OCI-LY1 (cell line): ENCODE measurements around the gene TXNDC11.
A peak's percentile ranks its signal among the peaks of the same experiment; 100 is the strongest.

Experiments used
- H2AFZ ChIP-seq: fragments of 200-600 bp; sonication (generic), shearing (Covaris generic); 2 replicates; pipeline ENCODE4 v1.6.0; 2014; ENCODE audit warnings: antibody characterized with exemption, mild to moderate bottlenecking, low read length
- H3F3A ChIP-seq: fragments of 200-600 bp; sonication (generic), shearing (Covaris generic); 2 replicates; pipeline ENCODE4 v1.6.0; 2014; ENCODE audit warnings: mild to moderate bottlenecking, antibody characterized with exemption, low read length, moderate library complexity; ENCODE audit not compliant: insufficient read depth
- H3K27ac ChIP-seq: fragments of 200-600 bp; sonication (generic); 2 replicates; pipeline ENCODE4 v1.5.1; 2014; ENCODE audit warnings: low read length, mixed run types, mild to moderate bottlenecking, low read depth; ENCODE audit not compliant: poor library complexity, severe bottlenecking
- H3K27me3 ChIP-seq: fragments of 200-600 bp; sonication (generic); 2 replicates; pipeline ENCODE4 v1.6.0; 2014; ENCODE audit warnings: antibody characterized with exemption, mild to moderate bottlenecking, low read length, moderate library complexity; ENCODE audit not compliant: insufficient read depth
- H3K36me3 ChIP-seq: fragments of 200-600 bp; sonication (generic); 2 replicates; pipeline ENCODE4 v1.6.1; 2014; ENCODE audit warnings: mild to moderate bottlenecking, antibody characterized with exemption, low read length, moderate library complexity, mixed read lengths; ENCODE audit not compliant: insufficient read depth
- H3K4me1 ChIP-seq: fragments of 200-600 bp; sonication (generic); 2 replicates; pipeline ENCODE4 v1.5.1; 2014; ENCODE audit warnings: mild to moderate bottlenecking, low read length, moderate library complexity; ENCODE audit not compliant: insufficient read depth, severe bottlenecking
- H3K4me2 ChIP-seq: fragments of 200-600 bp; sonication (generic), shearing (Covaris generic); 2 replicates; pipeline ENCODE4 v1.6.1; 2014; ENCODE audit warnings: low read length
- H3K4me3 ChIP-seq: fragments of 200-600 bp; sonication (generic); 2 replicates; pipeline ENCODE4 v1.5.1; 2014; ENCODE audit warnings: low read length, low read depth, mild to moderate bottlenecking, mixed read lengths; ENCODE audit not compliant: poor library complexity, severe bottlenecking
- H3K79me2 ChIP-seq: fragments of 200-600 bp; shearing (Covaris generic); 2 replicates; pipeline ENCODE4 v1.6.1; 2016; ENCODE audit warnings: mixed run types, low read length, mixed read lengths; ENCODE audit not compliant: insufficient read depth
- H3K9ac ChIP-seq: fragments of 200-600 bp; sonication (generic), shearing (Covaris generic); 2 replicates; pipeline ENCODE4 v1.6.1; 2014; ENCODE audit warnings: mild to moderate bottlenecking, low read length, mixed read lengths
- H3K9me2 ChIP-seq: fragments of 200-600 bp; sonication (generic), shearing (Covaris generic); 2 replicates; pipeline ENCODE4 v1.6.1; 2014; ENCODE audit warnings: low read depth, mild to moderate bottlenecking, low read length, mixed read lengths
- H3K9me3 ChIP-seq: fragments of 200-600 bp; shearing (Covaris generic); 2 replicates; pipeline ENCODE4 v1.6.1; 2014; ENCODE audit warnings: low read length, mixed read lengths
- H4K20me1 ChIP-seq: fragments of 200-600 bp; sonication (generic), shearing (Covaris generic); 2 replicates; pipeline ENCODE4 v1.6.0; 2016; ENCODE audit warnings: mild to moderate bottlenecking, low read length; ENCODE audit not compliant: insufficient read depth
- CTCF ChIP-seq: fragments of 200-600 bp; sonication (generic), shearing (Covaris generic); IDR thresholded peaks from 2 replicates; pipeline ENCODE4 v1.5.1; 2017; ENCODE audit warnings: mild to moderate bottlenecking, antibody characterized with exemption, low read length, moderate library complexity, mixed read lengths
- EZH2 ChIP-seq: fragments of 200-600 bp; sonication (generic), shearing (Covaris generic); IDR thresholded peaks from 2 replicates; pipeline ENCODE4 v1.8.0; 2017; ENCODE audit warnings: borderline replicate concordance, mixed run types, mild to moderate bottlenecking, antibody characterized with exemption, low read length, moderate library complexity, mixed read lengths

TXNDC11 gene

DNA sequence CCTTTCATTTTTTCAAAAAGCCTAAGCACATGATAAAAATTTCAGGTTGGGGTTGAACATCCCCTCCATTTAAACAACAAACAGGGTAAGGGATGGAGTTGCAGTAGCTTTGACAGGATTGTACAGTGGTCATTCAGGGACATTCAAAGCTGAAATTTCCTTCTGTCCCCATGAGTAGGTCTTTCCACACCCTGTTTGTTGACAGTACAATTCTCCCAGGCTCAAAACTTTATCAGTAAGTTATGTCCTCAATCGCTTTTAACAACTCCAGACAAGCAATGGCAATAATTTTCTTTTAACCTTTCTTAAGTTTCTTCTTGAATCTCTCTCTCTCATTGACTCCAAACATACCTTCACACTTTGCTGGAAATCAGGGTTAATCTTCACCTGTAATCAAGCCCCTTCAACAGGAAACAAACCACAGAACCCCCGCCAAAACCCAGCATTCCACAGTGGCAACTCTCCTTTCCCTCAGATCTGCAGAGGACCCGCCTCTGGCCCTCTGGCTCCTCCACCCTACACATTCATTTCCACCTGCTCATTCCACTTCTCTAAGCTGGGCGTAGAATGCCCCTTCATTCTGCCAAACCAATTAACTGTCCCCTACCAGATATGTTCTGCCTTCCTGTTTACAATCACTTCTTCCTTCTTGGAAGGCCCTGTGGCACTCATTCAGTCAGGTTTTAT lies 20.7 kb downstream of the TXNDC11 start:
- no peaks in the 10 kb centered on the region for H3F3A ChIP-seq
- H3K4me1 ChIP-seq, result peaks cover 34% of the 10 kb centered on the region
- TF ChIP-seq CTCF (no peak), EZH2 (no peak)
- H3K4me3 ChIP-seq, result no peak overlapping the region
- no peak overlapping the region for H2AFZ ChIP-seq
- H4K20me1 ChIP-seq, result no peaks in the 10 kb centered on the region
- no peaks in the 10 kb centered on the region for H3K9me2 ChIP-seq
- H3K36me3 ChIP-seq, result peaks cover 76% of the 10 kb centered on the region
- peak overlapping the region; percentile 9 for H3K27ac ChIP-seq
- no peaks in the 10 kb centered on the region for H3K9me3 ChIP-seq
- H3K9ac ChIP-seq, result no peak overlapping the region
- H3K27me3 ChIP-seq, result no peaks in the 10 kb centered on the region
- no peaks in the 10 kb centered on the region for H3K79me2 ChIP-seq
- no peak overlapping the region for H3K4me2 ChIP-seq

DNA sequence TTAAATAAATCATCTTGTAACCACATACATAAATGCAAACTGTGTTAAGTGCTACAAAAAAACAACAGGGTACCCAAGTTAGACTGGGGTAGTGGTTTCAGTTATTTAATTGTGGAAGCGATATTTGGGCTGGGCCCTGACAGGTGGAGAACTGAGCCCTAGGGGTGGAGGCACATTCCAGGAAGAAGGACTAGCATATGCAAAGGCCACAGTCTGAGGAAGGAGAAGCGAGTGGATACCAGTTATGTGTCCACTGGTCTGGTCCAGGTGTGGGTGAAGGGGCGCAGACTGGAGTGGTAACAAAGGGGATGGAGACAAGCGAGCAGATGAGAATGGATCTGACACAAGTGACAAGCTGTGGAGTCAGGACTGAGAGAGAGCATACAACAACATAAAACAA lies 22.9 kb downstream of the TXNDC11 start:
- Histone ChIP-seq H3K4me3 (no peak overlapping the region), H2AFZ (no peak overlapping the region), H3K9me3 (no peaks in the 10 kb centered on the region), H3K27ac (no peak overlapping the region), H3K36me3 (peaks cover 60% of the 10 kb centered on the region), H3K4me1 (peaks cover 51% of the 10 kb centered on the region), H3K27me3 (no peaks in the 10 kb centered on the region), H3K9ac (no peak overlapping the region), H3K9me2 (no peaks in the 10 kb centered on the region), H4K20me1 (no peaks in the 10 kb centered on the region), H3K4me2 (no peak overlapping the region), H3F3A (no peaks in the 10 kb centered on the region), H3K79me2 (no peaks in the 10 kb centered on the region; the same call in 1 of the 2 replicates)
- TF ChIP-seq CTCF (no peak), EZH2 (no peak)

GRCh38 chr16:11719171-11719570 lies 23.5 kb downstream of the TXNDC11 start:
- TF ChIP-seq CTCF (no peak), EZH2 (no peak)
- Histone ChIP-seq H3K36me3 (peaks cover 57% of the 10 kb centered on the region), H3K4me1 (peaks cover 51% of the 10 kb centered on the region), H4K20me1 (no peaks in the 10 kb centered on the region), H3F3A (no peaks in the 10 kb centered on the region), H3K4me2 (no peak overlapping the region), H3K79me2 (no peaks in the 10 kb centered on the region; the same call in 1 of the 2 replicates), H3K27me3 (no peaks in the 10 kb centered on the region), H3K27ac (no peak overlapping the region), H2AFZ (no peak overlapping the region), H3K9me3 (no peaks in the 10 kb centered on the region), H3K4me3 (no peak overlapping the region), H3K9me2 (no peaks in the 10 kb centered on the region), H3K9ac (no peak overlapping the region)
